Measurements from ENCODE around the gene MEPCE.

MEPCE gene

DNA sequence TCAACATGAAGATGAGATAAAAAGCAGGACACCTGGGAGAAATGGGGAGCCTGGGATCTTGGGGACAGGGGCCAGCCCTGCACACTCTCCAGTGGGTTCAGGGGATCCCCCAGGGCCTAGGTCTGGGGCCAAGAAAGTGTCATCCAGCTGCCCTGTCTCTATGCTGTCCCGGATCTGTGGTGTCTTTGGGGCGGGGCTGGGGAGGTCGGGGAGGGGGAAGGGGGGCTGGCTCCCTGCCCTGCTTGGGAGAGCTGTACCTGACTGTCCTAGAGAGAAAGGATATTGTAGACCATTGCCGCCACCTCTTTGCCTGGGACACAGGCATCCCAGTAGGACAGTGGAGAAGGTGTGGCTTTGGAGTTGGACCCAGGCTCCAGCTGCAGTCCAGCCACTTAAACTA is 41.4 kb downstream of the MEPCE start:
- no peak for TF ChIP-seq EZH2 (optimal IDR thresholded peaks at IDR 0.05; ENCODE audit: low read depth, low read length)
- TF ChIP-seq, protein P1, sequence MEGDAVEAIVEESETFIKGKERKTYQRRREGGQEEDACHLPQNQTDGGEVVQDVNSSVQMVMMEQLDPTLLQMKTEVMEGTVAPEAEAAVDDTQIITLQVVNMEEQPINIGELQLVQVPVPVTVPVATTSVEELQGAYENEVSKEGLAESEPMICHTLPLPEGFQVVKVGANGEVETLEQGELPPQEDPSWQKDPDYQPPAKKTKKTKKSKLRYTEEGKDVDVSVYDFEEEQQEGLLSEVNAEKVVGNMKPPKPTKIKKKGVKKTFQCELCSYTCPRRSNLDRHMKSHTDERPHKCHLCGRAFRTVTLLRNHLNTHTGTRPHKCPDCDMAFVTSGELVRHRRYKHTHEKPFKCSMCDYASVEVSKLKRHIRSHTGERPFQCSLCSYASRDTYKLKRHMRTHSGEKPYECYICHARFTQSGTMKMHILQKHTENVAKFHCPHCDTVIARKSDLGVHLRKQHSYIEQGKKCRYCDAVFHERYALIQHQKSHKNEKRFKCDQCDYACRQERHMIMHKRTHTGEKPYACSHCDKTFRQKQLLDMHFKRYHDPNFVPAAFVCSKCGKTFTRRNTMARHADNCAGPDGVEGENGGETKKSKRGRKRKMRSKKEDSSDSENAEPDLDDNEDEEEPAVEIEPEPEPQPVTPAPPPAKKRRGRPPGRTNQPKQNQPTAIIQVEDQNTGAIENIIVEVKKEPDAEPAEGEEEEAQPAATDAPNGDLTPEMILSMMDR (IDR thresholded peaks at IDR 0.05; ENCODE audit: low read length) = no peak
- H3K4me1 ChIP-seq (ENCODE audit: low read length) = no peaks in the 10 kb centered on the region
- H3K27ac ChIP-seq (ENCODE audit: low read length) = no peak overlapping the region
- H3K36me3 ChIP-seq (replicated peaks; ENCODE audit: insufficient read depth, low read length) = no peaks in the 10 kb centered on the region
- H3K9ac ChIP-seq (ENCODE audit: low read length) = no peak overlapping the region
- H3K4me2 ChIP-seq (ENCODE audit: low read depth, low read length) = no peak overlapping the region
- no peaks in the 10 kb centered on the region; the same call in 1 of the 2 replicates for H3F3A ChIP-seq (ENCODE audit: insufficient read depth, low read length)
- H2AFZ ChIP-seq (ENCODE audit: low read length) = no peak overlapping the region
- H3K79me2 ChIP-seq (ENCODE audit: low read length) = peaks cover 11% of the 10 kb centered on the region
- H4K20me1 ChIP-seq (ENCODE audit: insufficient read depth, low read length) = no peaks in the 10 kb centered on the region
- H3K9me2 ChIP-seq (replicated peaks; ENCODE audit: insufficient read depth, low read length) = no peaks in the 10 kb centered on the region
- DNase-seq = no peak
- no peaks in the 10 kb centered on the region for H3K27me3 ChIP-seq (replicated peaks; ENCODE audit: insufficient read depth, low read length)
- H3K9me3 ChIP-seq (replicated peaks; ENCODE audit: insufficient read depth, low read length) = no peaks in the 10 kb centered on the region
- no peak overlapping the region for H3K4me3 ChIP-seq (ENCODE audit: low read length)

- Histone ChIP-seq H3K27ac (ENCODE audit: low read length) (no peak overlapping the region), H4K20me1 (ENCODE audit: insufficient read depth, low read length) (no peaks in the 10 kb centered on the region)
- TF ChIP-seq EZH2phosphoT487 (IDR thresholded peaks at IDR 0.05; ENCODE audit: low read length) = no peak
- TF ChIP-seq, protein P1 (IDR thresholded peaks at IDR 0.05; ENCODE audit: low read length) = no peak
- TF ChIP-seq EZH2 (optimal IDR thresholded peaks at IDR 0.05; ENCODE audit: low read depth, low read length) = no peak
Measured at GRCh38 chr7:100472121-100472851, 42.7 kb downstream of the MEPCE start.

DNA sequence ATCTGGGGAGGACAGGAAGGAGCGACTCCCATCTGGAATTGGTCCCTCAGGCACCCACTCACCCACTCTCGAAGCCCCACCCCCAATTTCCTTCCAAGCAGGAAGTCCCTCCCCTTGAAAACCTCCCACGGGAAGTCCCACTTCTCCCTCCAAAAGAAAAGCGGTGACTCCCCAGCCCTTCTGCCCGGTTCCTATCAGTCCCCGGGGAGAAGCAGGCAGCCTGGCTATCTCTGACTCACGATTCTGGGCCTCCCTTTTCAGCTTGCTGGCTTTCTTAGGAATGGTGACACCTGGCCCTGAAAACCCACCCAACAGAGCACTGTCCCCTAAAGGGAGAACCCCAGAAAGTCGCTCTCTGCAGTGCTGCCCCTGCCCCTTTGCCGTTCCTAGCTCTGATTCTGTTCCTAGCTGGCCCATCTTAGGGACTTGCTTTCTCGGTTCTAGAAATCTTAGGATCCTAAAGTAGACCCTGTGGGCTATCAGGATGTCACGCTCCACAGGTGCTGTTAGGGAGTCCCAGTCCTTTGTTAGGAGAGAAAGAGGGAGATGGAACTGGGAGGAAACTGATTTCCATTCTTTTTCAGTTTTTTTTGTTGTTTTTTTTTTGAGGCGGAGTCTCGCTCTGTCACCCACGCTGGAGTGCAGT is 43.3 kb downstream of the MEPCE start:
- Histone ChIP-seq H3K27me3 (replicated peaks; ENCODE audit: insufficient read depth, low read length) (no peaks in the 10 kb centered on the region), H3K36me3 (replicated peaks; ENCODE audit: insufficient read depth, low read length) (no peaks in the 10 kb centered on the region), H4K20me1 (ENCODE audit: insufficient read depth, low read length) (no peaks in the 10 kb centered on the region), H3K4me2 (ENCODE audit: low read depth, low read length) (no peak overlapping the region), H3F3A (ENCODE audit: insufficient read depth, low read length) (no peaks in the 10 kb centered on the region; the same call in 1 of the 2 replicates), H3K9me2 (replicated peaks; ENCODE audit: insufficient read depth, low read length) (no peaks in the 10 kb centered on the region), H3K9ac (ENCODE audit: low read length) (no peak overlapping the region), H3K27ac (ENCODE audit: low read length) (no peak overlapping the region), H3K79me2 (ENCODE audit: low read length) (peaks cover 29% of the 10 kb centered on the region), H3K9me3 (replicated peaks; ENCODE audit: insufficient read depth, low read length) (no peaks in the 10 kb centered on the region), H3K4me1 (ENCODE audit: low read length) (0 out of 2 replicates have a peak, but pooled peaks cover 5% of the 10 kb centered on the region), H2AFZ (ENCODE audit: low read length) (no peak overlapping the region), H3K4me3 (ENCODE audit: low read length) (no peak overlapping the region)
- TF ChIP-seq EZH2phosphoT487 (IDR thresholded peaks at IDR 0.05; ENCODE audit: low read length) (no peak), EZH2 (optimal IDR thresholded peaks at IDR 0.05; ENCODE audit: low read depth, low read length) (no peak)
- TF ChIP-seq, protein P1 (IDR thresholded peaks at IDR 0.05; ENCODE audit: low read length) = no peak
- no peak for DNase-seq

More at GRCh38 chr7:100472121-100472851, 42.7 kb downstream of the MEPCE start:
- Histone ChIP-seq H3K9me2 (replicated peaks; ENCODE audit: insufficient read depth, low read length) (no peaks in the 10 kb centered on the region), H3K36me3 (replicated peaks; ENCODE audit: insufficient read depth, low read length) (no peaks in the 10 kb centered on the region), H3K4me2 (ENCODE audit: low read depth, low read length) (no peak overlapping the region), H3K79me2 (ENCODE audit: low read length) (peaks cover 22% of the 10 kb centered on the region), H2AFZ (ENCODE audit: low read length) (no peak overlapping the region), H3K4me3 (ENCODE audit: low read length) (no peak overlapping the region), H3K27me3 (replicated peaks; ENCODE audit: insufficient read depth, low read length) (no peaks in the 10 kb centered on the region), H3K4me1 (ENCODE audit: low read length) (0 out of 2 replicates have a peak, but pooled peaks cover 3% of the 10 kb centered on the region), H3K9me3 (replicated peaks; ENCODE audit: insufficient read depth, low read length) (no peaks in the 10 kb centered on the region), H3K9ac (ENCODE audit: low read length) (no peak overlapping the region), H3F3A (ENCODE audit: insufficient read depth, low read length) (no peaks in the 10 kb centered on the region; the same call in 1 of the 2 replicates)
- DNase-seq = no peak
